Measurements from ENCODE around the gene NXNL1. TPM values are rescaled to one million over a fixed set of nuclear protein-coding genes. Genes with fewer than 3 reads are reported as not detected.

The NXNL1 gene
- total and polyA plus RNA-seq, 8 donors, result 0.19 TPM; not detected in 7

DNA sequence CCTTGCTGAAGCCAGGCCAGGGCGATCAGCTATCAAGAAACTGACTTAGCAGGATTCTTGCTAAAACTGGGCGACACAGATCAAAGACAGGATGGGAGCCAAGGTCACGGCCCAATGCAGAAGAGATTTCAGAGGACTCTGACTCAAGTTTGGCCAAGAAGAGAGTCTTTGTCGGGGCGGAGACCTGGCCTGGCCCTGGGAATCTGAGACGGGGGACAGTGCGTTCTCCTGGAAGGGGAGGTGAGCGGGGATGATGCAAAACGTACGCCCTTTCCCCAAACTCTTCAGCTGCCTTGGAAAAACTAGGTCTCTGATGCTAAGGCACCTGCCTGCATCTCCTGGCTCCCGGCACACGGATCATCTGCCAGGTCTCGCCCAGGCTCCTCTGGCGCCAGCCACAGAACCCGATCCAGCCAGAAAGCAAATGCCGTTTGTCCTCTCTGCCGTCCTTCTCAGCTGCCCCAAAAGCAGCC lies 31.0 kb downstream of the NXNL1 start:
- no peaks in the 10 kb centered on the region for H3K4me1 ChIP-seq
- TF ChIP-seq, protein P1, sequence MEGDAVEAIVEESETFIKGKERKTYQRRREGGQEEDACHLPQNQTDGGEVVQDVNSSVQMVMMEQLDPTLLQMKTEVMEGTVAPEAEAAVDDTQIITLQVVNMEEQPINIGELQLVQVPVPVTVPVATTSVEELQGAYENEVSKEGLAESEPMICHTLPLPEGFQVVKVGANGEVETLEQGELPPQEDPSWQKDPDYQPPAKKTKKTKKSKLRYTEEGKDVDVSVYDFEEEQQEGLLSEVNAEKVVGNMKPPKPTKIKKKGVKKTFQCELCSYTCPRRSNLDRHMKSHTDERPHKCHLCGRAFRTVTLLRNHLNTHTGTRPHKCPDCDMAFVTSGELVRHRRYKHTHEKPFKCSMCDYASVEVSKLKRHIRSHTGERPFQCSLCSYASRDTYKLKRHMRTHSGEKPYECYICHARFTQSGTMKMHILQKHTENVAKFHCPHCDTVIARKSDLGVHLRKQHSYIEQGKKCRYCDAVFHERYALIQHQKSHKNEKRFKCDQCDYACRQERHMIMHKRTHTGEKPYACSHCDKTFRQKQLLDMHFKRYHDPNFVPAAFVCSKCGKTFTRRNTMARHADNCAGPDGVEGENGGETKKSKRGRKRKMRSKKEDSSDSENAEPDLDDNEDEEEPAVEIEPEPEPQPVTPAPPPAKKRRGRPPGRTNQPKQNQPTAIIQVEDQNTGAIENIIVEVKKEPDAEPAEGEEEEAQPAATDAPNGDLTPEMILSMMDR (IDR thresholded peaks at IDR 0.05), result no peak
- H3K9me3 ChIP-seq, result no peaks in the 10 kb centered on the region
- H3K27ac ChIP-seq, result no peak overlapping the region
- no peaks in the 10 kb centered on the region for H3K27me3 ChIP-seq
- intact Hi-C loops (cut with DNase I), result no loop called here
- FAIRE-seq, result no peak
- H3K36me3 ChIP-seq, result no peaks in the 10 kb centered on the region
- H3K4me3 ChIP-seq, result no peak overlapping the region
- ATAC-seq, result peak in 1 of 4 donors; percentile 25
- 41 to 53% methylated on average over 17 of the region's 17 CpGs for WGBS, 2 donors
- DNase-seq, result no peak

DNA sequence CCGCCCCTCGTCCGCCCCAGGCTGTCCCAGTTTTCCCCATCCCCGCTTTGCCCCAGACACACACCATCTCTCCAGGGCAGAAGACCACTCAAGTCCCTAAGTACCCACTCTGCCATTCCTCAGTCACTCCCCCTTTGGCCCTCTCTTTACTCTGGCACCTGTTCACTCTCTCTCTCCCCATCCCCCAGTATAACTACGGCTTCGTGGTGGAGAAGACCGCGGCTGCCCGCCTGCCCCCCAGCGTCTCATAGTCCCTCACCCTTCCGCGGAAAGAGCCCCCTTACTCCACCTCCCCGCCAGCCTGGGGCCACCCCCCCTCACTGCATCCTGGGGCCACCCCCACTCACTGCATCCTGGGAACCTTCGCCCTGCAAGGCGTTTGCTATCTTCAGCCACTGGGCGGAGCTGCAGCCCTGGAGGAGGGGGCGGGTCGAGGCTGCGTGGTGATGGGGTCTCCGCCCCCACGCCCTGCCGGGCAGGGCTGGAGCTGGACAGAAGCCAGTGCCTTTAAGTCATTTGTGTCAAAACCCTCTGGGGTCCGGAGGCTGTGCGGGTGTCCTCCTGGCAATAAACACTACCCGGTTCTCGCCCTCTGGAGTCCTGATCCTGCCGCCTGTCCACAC lies 35.9 kb downstream of the NXNL1 start:
- no peak overlapping the region for H3K27ac ChIP-seq
- peak in 2 of 4 donors; percentile 17 to 32 for ATAC-seq
- H3K9me3 ChIP-seq, result no peaks in the 10 kb centered on the region
- H3K27me3 ChIP-seq, result no peaks in the 10 kb centered on the region
- 37 to 47% methylated on average over 24 to 27 of the region's 27 CpGs for WGBS, 2 donors
- no peak for FAIRE-seq
- TF ChIP-seq, protein P1 (IDR thresholded peaks at IDR 0.05), result no peak
- intact Hi-C loops (cut with DNase I), result no loop called here
- peak in 1 of 6 donors; percentile 39 for DNase-seq
- peaks cover 0 to 3% (median 0%) of the 10 kb centered on the region in 3 donors for H3K36me3 ChIP-seq
- no peaks in the 10 kb centered on the region for H3K4me1 ChIP-seq
- no peak overlapping the region for H3K4me3 ChIP-seq

DNA sequence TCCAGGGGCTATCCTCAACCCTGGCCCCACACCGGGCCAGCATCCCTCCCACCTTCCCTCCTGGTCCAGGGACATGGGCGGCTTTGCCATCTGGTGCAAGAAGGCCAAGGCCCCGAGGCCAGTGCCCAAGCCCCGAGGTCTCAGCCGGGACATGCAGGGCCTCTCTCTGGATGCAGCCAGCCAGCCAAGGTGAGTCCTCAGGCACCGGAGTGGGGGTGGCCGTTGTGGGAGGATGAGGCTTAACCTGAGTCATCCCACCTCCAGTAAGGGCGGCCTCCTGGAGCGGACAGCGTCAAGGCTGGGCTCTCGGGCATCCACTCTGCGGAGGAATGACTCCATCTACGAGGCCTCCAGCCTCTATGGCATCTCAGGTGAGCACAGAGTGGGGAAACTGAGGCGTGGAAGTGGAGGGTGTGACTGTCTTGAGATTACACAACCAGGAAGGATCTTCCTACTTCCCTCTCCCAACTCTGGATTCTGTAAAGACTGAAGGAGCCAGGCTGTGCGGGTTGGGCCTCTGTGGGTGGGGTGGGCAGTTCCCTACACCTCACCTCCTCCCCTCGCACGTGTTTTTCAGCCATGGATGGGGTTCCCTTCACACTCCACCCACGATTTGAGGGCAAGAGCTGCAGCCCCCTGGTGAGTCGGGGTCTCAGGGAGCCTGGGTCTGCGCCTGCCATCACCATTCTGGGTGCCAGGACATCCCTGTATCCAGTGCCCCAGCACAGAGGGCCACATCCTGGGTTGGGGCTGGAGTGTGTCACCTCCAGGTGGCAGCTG lies 37.1 kb downstream of the NXNL1 start:
- intact Hi-C loops (cut with DNase I), result no loop called here
- Histone ChIP-seq H3K4me1 (peaks cover 0 to 5% (median 0%) of the 10 kb centered on the region in 3 donors), H3K27me3 (no peaks in the 10 kb centered on the region), H3K36me3 (peaks cover 0 to 3% (median 0%) of the 10 kb centered on the region in 3 donors), H3K9me3 (no peaks in the 10 kb centered on the region), H3K27ac (no peak overlapping the region), H3K4me3 (no peak overlapping the region)
- peak in 1 of 6 donors; percentile 76 for DNase-seq
- no peak for ATAC-seq
- no peak for FAIRE-seq
- TF ChIP-seq, protein P1 (IDR thresholded peaks at IDR 0.05), result no peak
- 92 to 95% methylated on average over 20 of the region's 20 CpGs for whole genome bisulfite sequencing, 2 donors

DNA sequence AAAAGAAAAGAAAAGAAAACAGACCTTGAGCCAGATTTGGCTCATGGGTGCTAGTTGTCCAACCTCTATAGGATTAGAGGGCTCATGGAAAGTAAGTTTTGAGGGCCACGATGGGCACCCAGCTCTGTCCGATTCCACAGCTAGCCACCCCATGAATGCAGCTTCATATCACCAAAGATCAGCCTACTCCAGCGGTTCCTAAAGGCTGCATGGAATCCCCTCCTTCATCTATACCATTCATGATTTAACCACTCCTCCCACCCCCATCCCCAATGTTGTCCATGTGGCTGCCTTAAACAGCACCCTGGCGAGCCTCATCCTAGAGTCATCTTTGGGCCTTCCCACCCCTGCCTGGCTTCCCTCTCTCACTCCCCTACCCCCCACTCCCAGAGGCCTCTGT lies 38.8 kb downstream of the NXNL1 start:
- WGBS, 2 donors, result 97% methylated on average over 4 of the region's 4 CpGs
- H3K27me3 ChIP-seq, result no peaks in the 10 kb centered on the region
- no peaks in the 10 kb centered on the region for H3K9me3 ChIP-seq
- H3K4me3 ChIP-seq, result no peak overlapping the region
- intact Hi-C loops (cut with DNase I), result no loop called here
- TF ChIP-seq, protein P1 (IDR thresholded peaks at IDR 0.05), result no peak
- H3K27ac ChIP-seq, result no peak overlapping the region
- ATAC-seq, result no peak
- H3K36me3 ChIP-seq, result peaks cover 0 to 3% (median 0%) of the 10 kb centered on the region in 3 donors
- DNase-seq, result no peak
- no peak for FAIRE-seq
- H3K4me1 ChIP-seq, result peaks cover 0 to 5% (median 0%) of the 10 kb centered on the region in 3 donors
